IMR-90 (cell line): Measurements from ENCODE around the gene STIM1. TPM values are rescaled to one million over a fixed set of nuclear protein-coding genes. Genes with fewer than 3 reads are reported as not detected.

Experiments used
- ATAC-seq: fragments of 200-7000 bp; cut with Tn5 transposase; 2 replicates; pipeline ENCODE4 v1.9.1; 2020; ENCODE audit warnings: low read depth, mild to moderate bottlenecking, moderate library complexity
- BruUV-seq: library from RNA; stranded (reverse); fragments of 400-500 nt; replicated peaks from 2 replicates; lab custom pipeline; 2021; lab: Mats Ljungman, UMichigan
- CTCF ChIA-PET: fragments of 300-600 bp; formaldehyde crosslinking; extraction: SDS; loops from one replicate; lab custom pipeline; 2021; ENCODE audit warnings: antibody characterized with exemption; lab: Yijun Ruan, JAX
- POLR2A ChIA-PET: fragments of 300-600 bp; sonication (Branson Sonifier 250); formaldehyde crosslinking; loops from one replicate; lab custom pipeline; 2022; ENCODE audit warnings: antibody characterized with exemption; ENCODE audit not compliant: unreplicated experiment; lab: Charles Lee
- DNase-seq: peaks from one replicate; pipeline ENCODE4 v3.0.0; 2013
- H2AFZ ChIP-seq: replicated peaks from 2 replicates; pipeline ENCODE3; 2013; ENCODE audit warnings: low read length, mild to moderate bottlenecking; ENCODE audit not compliant: poor library complexity
- H2AK5ac ChIP-seq: 2 replicates; pipeline ENCODE4 v1.6.1; 2013; ENCODE audit warnings: low read depth, low read length, inconsistent platforms
- H2AK9ac ChIP-seq: replicated peaks from 2 replicates; pipeline ENCODE3; 2013; ENCODE audit warnings: mild to moderate bottlenecking, low read depth, low read length, moderate library complexity; ENCODE audit not compliant: poor library complexity
- H2BK120ac ChIP-seq: 2 replicates; pipeline ENCODE4 v1.6.1; 2013; ENCODE audit warnings: low read depth, low read length, inconsistent platforms
- H2BK15ac ChIP-seq: 3 replicates; pipeline ENCODE4 v1.6.1; 2013; ENCODE audit warnings: low read depth, low read length, inconsistent platforms
- H2BK20ac ChIP-seq: 2 replicates; pipeline ENCODE4 v1.6.1; 2013; ENCODE audit warnings: low read depth, mild to moderate bottlenecking, inconsistent platforms, low read length, moderate library complexity
- H2BK5ac ChIP-seq: 2 replicates; pipeline ENCODE4 v1.6.1; 2013; ENCODE audit warnings: mild to moderate bottlenecking, low read depth, low read length, inconsistent platforms; ENCODE audit not compliant: poor library complexity, severe bottlenecking
- H3K14ac ChIP-seq: replicated peaks from 2 replicates; pipeline ENCODE4 v1.6.1; 2013; ENCODE audit warnings: low read depth, low read length, inconsistent platforms
- H3K18ac ChIP-seq: 2 replicates; pipeline ENCODE4 v1.6.1; 2013; ENCODE audit warnings: low read depth, low read length, control low read depth
- H3K23ac ChIP-seq: 2 replicates; pipeline ENCODE4 v1.6.1; 2013; ENCODE audit warnings: low read depth, low read length, inconsistent platforms
- H3K27ac ChIP-seq: 2 replicates; pipeline ENCODE4 v1.5.1; 2013; ENCODE audit warnings: mild to moderate bottlenecking, control low read depth, low read length; ENCODE audit not compliant: insufficient read depth
- H3K27me3 ChIP-seq: 2 replicates; pipeline ENCODE4 v1.6.1; 2013; ENCODE audit warnings: low read length; ENCODE audit not compliant: control insufficient read depth, insufficient read depth
- H3K36me3 ChIP-seq: 2 replicates; pipeline ENCODE4 v1.6.1; 2013; ENCODE audit warnings: low read length, mixed read lengths; ENCODE audit not compliant: control insufficient read depth, insufficient read depth
- H3K4ac ChIP-seq: 2 replicates; pipeline ENCODE4 v1.6.1; 2013; ENCODE audit warnings: low read depth, low read length, inconsistent platforms
- H3K4me1 ChIP-seq: 2 replicates; pipeline ENCODE4 v1.6.1; 2013; ENCODE audit warnings: low read length, mixed read lengths; ENCODE audit not compliant: control insufficient read depth, insufficient read depth
- H3K4me2 ChIP-seq: 2 replicates; pipeline ENCODE4 v1.6.1; 2013; ENCODE audit warnings: low read depth, mild to moderate bottlenecking, control low read depth, low read length, moderate library complexity
- H3K4me3 ChIP-seq: 2 replicates; pipeline ENCODE4 v1.5.1; 2013; ENCODE audit warnings: low read depth, mild to moderate bottlenecking, control low read depth, low read length, moderate library complexity; ENCODE audit not compliant: insufficient read depth
- H3K56ac ChIP-seq: 2 replicates; pipeline ENCODE4 v1.6.1; 2013; ENCODE audit warnings: low read length, inconsistent platforms; ENCODE audit not compliant: insufficient read depth; ENCODE audit errors: extremely low read depth
- H3K79me1 ChIP-seq, 2 experiments: 2 replicates each; pipeline ENCODE4 v1.6.1; 2013; ENCODE audit warnings: low read length in 2 of 2, inconsistent platforms in 1 of 2, low read depth in 1 of 2
- H3K9ac ChIP-seq: 2 replicates; pipeline ENCODE4 v1.6.1; 2013; ENCODE audit warnings: low read depth, low read length, control low read depth
- H3K9me1 ChIP-seq: 2 replicates; pipeline ENCODE4 v1.6.1; 2013; ENCODE audit warnings: low read length, inconsistent platforms; ENCODE audit not compliant: insufficient read depth
- H3K9me3 ChIP-seq: 2 replicates; pipeline ENCODE4 v1.6.1; 2013; ENCODE audit warnings: low read length; ENCODE audit not compliant: control insufficient read depth, insufficient read depth
- H4K20me1 ChIP-seq: 2 replicates; pipeline ENCODE4 v1.6.1; 2013; ENCODE audit warnings: low read length, inconsistent platforms; ENCODE audit not compliant: insufficient read depth
- H4K5ac ChIP-seq: 2 replicates; pipeline ENCODE4 v1.6.1; 2013; ENCODE audit warnings: mild to moderate bottlenecking, low read depth, low read length, control low read depth
- H4K8ac ChIP-seq, 2 experiments: 2 replicates each; pipeline ENCODE4 v1.6.1; 2013; ENCODE audit warnings: low read depth in 2 of 2, low read length in 2 of 2, control low read depth in 1 of 2, inconsistent platforms in 1 of 2
- H4K91ac ChIP-seq: 2 replicates; pipeline ENCODE4 v1.6.1; 2013; ENCODE audit warnings: low read depth, low read length, inconsistent platforms; ENCODE audit not compliant: insufficient read depth
- BHLHE40 ChIP-seq: fragments of 150-350 bp; IDR thresholded peaks from 2 replicates; pipeline ENCODE4 v1.6.1; 2016; ENCODE audit warnings: mild to moderate bottlenecking, low read depth, low read length
- CEBPB ChIP-seq: IDR thresholded peaks from 2 replicates; pipeline ENCODE4 v1.6.1; 2012; ENCODE audit warnings: low read depth, low read length, improper control_type of control experiment
- CTCF ChIP-seq: conservative IDR thresholded peaks from 2 replicates; pipeline ENCODE4 v1.5.1; 2012; ENCODE audit warnings: mild to moderate bottlenecking, low read depth, low read length, improper control_type of control experiment
- ELK1 ChIP-seq: fragments of 150-350 bp; IDR thresholded peaks from 2 replicates; pipeline ENCODE4 v1.6.1; 2016; ENCODE audit warnings: low read depth, mild to moderate bottlenecking, low read length, moderate library complexity, borderline replicate concordance
- FOS ChIP-seq: fragments of 150-350 bp; IDR thresholded peaks from 2 replicates; pipeline ENCODE4 v1.6.1; 2016; ENCODE audit warnings: low read depth, low read length
- MAFK ChIP-seq: IDR thresholded peaks from 2 replicates; pipeline ENCODE4 v1.6.1; 2012; ENCODE audit warnings: low read depth, low read length, improper control_type of control experiment
- MXI1 ChIP-seq: IDR thresholded peaks from 2 replicates; pipeline ENCODE4 v1.6.1; 2012; ENCODE audit warnings: low read depth, mild to moderate bottlenecking, low read length, moderate library complexity, borderline replicate concordance
- NFE2L2 ChIP-seq: fragments of 150-350 bp; IDR thresholded peaks from 2 replicates; pipeline ENCODE4 v1.6.1; 2016; ENCODE audit warnings: low read depth, mild to moderate bottlenecking, low read length
- POLR2A ChIP-seq: IDR thresholded peaks from 2 replicates; pipeline ENCODE4 v1.6.1; 2012; ENCODE audit warnings: mild to moderate bottlenecking, low read depth, low read length
- RAD21 ChIP-seq: IDR thresholded peaks from 2 replicates; pipeline ENCODE4 v1.6.1; 2012; ENCODE audit warnings: low read length, improper control_type of control experiment
- RCOR1 ChIP-seq: IDR thresholded peaks from 2 replicates; pipeline ENCODE4 v1.6.1; 2012; ENCODE audit warnings: mild to moderate bottlenecking, low read length, improper control_type of control experiment; ENCODE audit not compliant: insufficient replicate concordance
- RFX5 ChIP-seq: IDR thresholded peaks from 2 replicates; pipeline ENCODE4 v1.8.0; 2012; ENCODE audit warnings: low read depth, mild to moderate bottlenecking, low read length, moderate library complexity
- SMC3 ChIP-seq: fragments of 150-350 bp; IDR thresholded peaks from 2 replicates; pipeline ENCODE4 v1.6.1; 2016; ENCODE audit warnings: low read depth, mild to moderate bottlenecking, antibody characterized with exemption, low read length, moderate library complexity
- USF2 ChIP-seq: fragments of 150-350 bp; IDR thresholded peaks from 2 replicates; pipeline ENCODE4 v1.6.1; 2017; ENCODE audit warnings: mild to moderate bottlenecking, antibody characterized with exemption, low read length, low read depth
- WGBS, 2 experiments: methylation state at CpG; one replicate each; pipeline versions ENCODE4 v1.1.5 to v1.1.7; 2013; ENCODE audit warnings: missing lambda C conversion rate in 2 of 2; ENCODE audit not compliant: insufficient read length in 1 of 2; ENCODE audit errors: extremely low coverage in 2 of 2; 5-methylcytosine and 5-hydroxymethylcytosine counted together
- dilution Hi-C: fragments of 300-500 bp; cut with HindIII; formaldehyde crosslinking; loops from one replicate; pipeline ENCODE4 v1.14.3; 2018; ENCODE audit warnings: low sequenced_read_pairs; ENCODE audit not compliant: unreplicated experiment
- in situ Hi-C: fragments of 300-500 bp; cut with MboI; formaldehyde crosslinking; loops from 3 replicates; pipeline ENCODE4 v1.14.3; 2019; ENCODE audit warnings: low sequenced_read_pairs, inconsistent platforms, mixed read lengths
- intact Hi-C: fragments of 100-400 bp; cut with micrococcal nuclease; formaldehyde crosslinking; loops from 2 replicates; pipeline ENCODE4 v1.10.0; 2022
- polyA plus RNA-seq, 3 experiments: library from polyadenylated mRNA; depleted of rRNA; stranded (reverse); fragments of >200 nt; gene quantifications; 2 replicates each; pipeline ENCODE4 v1.2.3, GENCODE V29; 2012; ENCODE audit warnings: low replicate concordance in 1 of 3
- total RNA-seq: library from RNA; depleted of rRNA; stranded (reverse); fragments of >200 nt; gene quantifications from 2 replicates; pipeline ENCODE4 v1.2.3, GENCODE V29; 2012

Gene STIM1
- total and polyA plus RNA-seq, 2 of the 4 experiments (the other 2 are of a cell fraction): 17.9 to 23.0 TPM

- Histone ChIP-seq H2BK120ac (no peak overlapping the region), H4K8ac (no peak overlapping the region), H2AFZ (no peak overlapping the region), H2BK5ac (no peak overlapping the region), H3K9me3 (no peaks in the 10 kb centered on the region), H3K27ac (no peak overlapping the region), H2AK9ac (no peak overlapping the region), H3K79me1 (no peaks in the 10 kb centered on the region; a peak in 2 of 4 replicates), H2BK20ac (no peak overlapping the region), H2BK15ac (no peak overlapping the region), H3K4me2 (no peak overlapping the region), H4K91ac (no peak overlapping the region), H3K36me3 (no peaks in the 10 kb centered on the region), H3K9me1 (0 out of 2 replicates have a peak, but pooled peaks cover 7% of the 10 kb centered on the region), H3K23ac (no peak overlapping the region), H3K56ac (no peak overlapping the region), H3K4me3 (no peak overlapping the region), H4K20me1 (no peaks in the 10 kb centered on the region), H3K4ac (no peak overlapping the region), H2AK5ac (no peak overlapping the region), H3K14ac (no peak overlapping the region), H4K5ac (no peak overlapping the region), H3K9ac (no peak overlapping the region), H3K18ac (no peak overlapping the region), H3K4me1 (no peaks in the 10 kb centered on the region; the same call in 1 of the 2 replicates), H3K27me3 (no peaks in the 10 kb centered on the region)
- no CpG with 5 or more reads among the region's 1 CpG for WGBS, 2 experiments
- ATAC-seq (no peak), DNase-seq (no peak)
- CTCF ChIA-PET: interaction anchor here (0.6 kb wide), 1 partner anchor 22 kb away, joined by 3 read pairs; no protein-coding TSS in a partner anchor
- dilution Hi-C loops (no loop called here), intact Hi-C loops (no loop called here), in situ Hi-C loops (no loop called here)
- TF ChIP-seq BHLHE40: no peak
- no peak for TF ChIP-seq USF2
- TF ChIP-seq MXI1: no peak
- TF ChIP-seq SMC3: no peak
- TF ChIP-seq CEBPB: no peak
- no peak for TF ChIP-seq POLR2A
- no peak for TF ChIP-seq CTCF
- no peak for TF ChIP-seq FOS
- no peak for TF ChIP-seq ELK1
- no peak for TF ChIP-seq NFE2L2
- TF ChIP-seq RCOR1: no peak
- TF ChIP-seq MAFK: no peak
- no peak for TF ChIP-seq RAD21
- no peak for TF ChIP-seq RFX5
- BruUV-seq: no TSS peak
- POLR2A ChIA-PET: no interaction called here
Observed at GRCh38 chr11:4050138-4050537, 194.7 kb downstream of the STIM1 start.
